Inferior parietal cortex (tissue), 1 donor: ENCODE data around the gene IPO9.
A peak's percentile ranks its signal among the peaks of the same experiment; 100 is the strongest.

Experiments
- DNase-seq: peaks from one replicate; pipeline ENCODE4 v3.0.0-alpha.2; 2016; ENCODE audit errors: extremely low spot score

The IPO9 gene

DNA sequence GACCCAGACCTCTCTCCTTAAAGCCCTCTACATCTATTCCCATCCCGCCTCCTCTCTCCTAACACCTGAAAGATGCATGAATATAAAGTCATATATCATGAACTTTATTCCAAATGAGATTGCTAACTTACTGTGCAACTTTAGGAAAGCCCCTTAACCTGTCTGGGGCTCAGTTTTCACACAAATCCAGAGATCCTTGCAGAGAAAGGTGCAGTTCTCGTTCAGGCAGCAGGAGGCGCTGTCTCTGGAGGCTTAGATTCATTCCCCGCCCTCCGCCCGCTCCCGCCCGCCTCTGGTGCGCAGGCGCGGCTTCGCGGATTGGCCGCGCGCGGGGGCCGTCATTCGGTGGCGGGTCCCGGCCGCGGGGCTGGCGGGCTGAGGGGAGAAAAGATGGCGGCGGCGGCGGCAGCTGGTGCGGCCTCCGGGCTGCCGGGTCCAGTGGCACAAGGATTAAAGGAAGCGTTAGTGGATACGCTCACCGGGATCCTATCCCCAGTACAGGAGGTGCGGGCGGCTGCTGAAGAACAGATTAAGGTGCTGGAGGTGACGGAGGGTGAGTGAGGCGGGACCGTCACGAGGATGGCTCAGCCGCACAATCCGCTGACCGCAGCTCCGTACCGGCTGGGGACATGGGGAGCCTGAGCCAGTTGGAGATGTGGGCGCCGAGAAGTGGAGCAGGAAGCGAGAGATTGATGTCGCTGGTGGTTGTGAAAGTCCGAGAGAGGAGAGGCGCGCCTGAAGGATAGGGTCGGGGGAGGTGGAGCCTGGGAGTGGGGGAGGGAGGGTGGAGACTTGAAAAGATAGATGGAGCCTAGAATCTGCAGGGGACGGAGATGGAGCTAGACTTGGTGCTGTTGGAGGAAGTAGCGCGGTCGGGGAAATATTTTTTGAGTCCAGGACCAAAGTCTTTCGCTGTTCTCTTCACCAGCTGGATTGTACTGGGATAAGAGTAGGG lies at the start of gene IPO9:
Gene IPO9 (plus strand): TSS at position 338 of the 955 bp plus-strand sequence. CDS start 53 bp downstream, at position 391.
- peak; percentile 95 for DNase-seq

GRCh38 chr1:201779351-201779880 lies 49.5 kb upstream of the IPO9 start:
- peak; percentile 22 for DNase-seq

- DNase-seq = no peak
These were observed 48.0 kb upstream of the IPO9 start for GRCh38 chr1:201780952-201781351.

- no peak for DNase-seq
These were observed 47.5 kb upstream of the IPO9 start for GRCh38 chr1:201781437-201781836.

DNA sequence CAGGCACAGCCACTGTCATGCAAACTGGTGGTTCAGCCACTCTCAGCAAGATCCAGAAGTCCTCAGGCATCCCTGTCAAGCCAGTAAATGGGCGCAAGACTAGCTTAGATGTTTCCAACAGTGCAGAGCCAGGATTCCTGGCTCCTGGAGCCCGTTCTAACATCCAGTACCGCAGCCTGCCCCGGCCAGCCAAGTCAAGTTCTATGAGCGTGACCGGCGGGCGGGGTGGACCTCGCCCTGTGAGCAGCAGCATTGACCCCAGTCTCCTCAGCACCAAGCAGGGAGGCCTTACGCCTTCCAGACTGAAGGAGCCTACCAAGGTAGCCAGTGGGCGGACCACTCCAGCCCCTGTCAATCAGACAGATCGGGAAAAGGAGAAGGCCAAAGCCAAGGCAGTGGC lies 46.6 kb upstream of the IPO9 start:
- DNase-seq = no peak

- DNase-seq = no peak
These were observed 45.9 kb upstream of the IPO9 start for GRCh38 chr1:201783058-201783457.

- DNase-seq = no peak
These were observed 45.4 kb upstream of the IPO9 start for GRCh38 chr1:201783572-201783971.

DNA sequence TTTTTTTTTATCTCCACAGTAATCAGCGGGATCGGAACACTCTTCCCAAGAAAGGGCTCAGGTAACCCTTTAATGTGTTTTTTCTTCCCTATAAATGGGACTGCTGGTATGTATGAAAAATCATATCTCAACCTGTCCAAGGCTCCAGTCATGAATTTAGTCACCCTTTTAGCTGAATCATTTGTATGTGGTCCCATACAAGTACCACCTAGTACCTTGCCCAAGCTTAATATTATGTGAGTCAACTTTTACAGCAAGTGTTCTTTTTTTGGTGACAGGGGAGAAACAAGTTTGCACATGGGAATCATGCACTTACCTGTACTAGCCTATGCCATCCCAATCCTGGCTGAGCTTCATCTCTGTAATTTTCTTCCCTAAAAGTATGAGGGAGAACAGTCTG lies 43.7 kb upstream of the IPO9 start:
- no peak for DNase-seq

DNA sequence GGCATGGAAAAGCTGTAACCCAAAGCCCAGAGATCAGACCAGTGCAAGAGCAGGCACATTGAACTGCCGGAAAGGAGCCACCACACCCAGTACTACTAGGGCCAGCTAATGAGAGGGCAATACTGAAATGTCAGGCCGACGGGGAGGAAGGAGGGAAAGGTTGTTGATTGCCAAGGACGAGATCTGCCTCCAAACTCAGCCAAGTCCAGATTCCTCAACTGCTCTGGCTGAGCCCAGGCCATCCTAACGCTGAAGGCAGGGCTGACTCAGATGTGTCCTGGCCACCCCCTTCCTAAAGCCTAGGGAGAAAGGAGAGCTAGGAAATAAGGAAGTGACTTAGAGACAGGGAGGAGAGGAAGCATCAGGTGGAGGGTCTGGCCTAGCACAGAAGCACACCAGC lies 42.1 kb upstream of the IPO9 start:
- DNase-seq = no peak

DNA sequence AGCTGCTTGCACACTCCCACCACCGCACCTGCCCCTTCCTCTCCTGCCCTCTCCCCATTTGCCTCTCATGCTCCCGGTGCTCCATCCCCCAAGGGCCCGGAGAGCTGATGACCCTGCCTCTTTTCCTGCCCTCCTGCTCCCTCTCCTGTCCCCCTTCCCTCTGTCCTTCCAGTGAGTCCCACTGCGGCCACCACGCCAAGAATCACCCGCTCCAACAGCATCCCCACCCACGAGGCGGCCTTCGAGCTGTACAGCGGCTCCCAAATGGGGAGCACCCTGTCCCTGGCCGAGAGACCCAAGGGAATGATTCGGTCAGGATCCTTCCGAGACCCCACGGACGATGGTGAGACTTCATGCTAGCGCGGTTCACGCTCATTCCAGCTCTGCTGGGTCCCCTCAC lies 40.7 kb upstream of the IPO9 start:
- no peak for DNase-seq

DNA sequence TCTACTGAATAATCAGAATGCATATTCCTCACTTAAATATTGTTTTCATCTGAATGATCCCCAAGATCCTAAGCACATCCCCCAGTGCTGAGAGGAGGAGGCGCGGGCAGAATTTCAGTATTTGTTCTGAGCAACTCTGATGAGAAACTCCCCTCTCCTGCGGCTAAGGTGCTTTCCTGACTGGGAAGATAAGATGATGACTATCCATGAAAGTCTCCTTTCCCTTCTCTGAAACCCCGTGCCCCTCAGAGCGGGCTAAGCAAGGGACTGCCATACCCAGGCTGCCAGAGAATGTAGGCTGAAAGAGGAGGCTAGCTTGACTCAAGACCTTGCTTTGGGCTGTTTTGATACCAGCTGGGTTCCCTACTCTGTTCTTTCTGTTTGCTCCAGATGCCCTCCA lies 39.7 kb upstream of the IPO9 start:
- DNase-seq = no peak

DNA sequence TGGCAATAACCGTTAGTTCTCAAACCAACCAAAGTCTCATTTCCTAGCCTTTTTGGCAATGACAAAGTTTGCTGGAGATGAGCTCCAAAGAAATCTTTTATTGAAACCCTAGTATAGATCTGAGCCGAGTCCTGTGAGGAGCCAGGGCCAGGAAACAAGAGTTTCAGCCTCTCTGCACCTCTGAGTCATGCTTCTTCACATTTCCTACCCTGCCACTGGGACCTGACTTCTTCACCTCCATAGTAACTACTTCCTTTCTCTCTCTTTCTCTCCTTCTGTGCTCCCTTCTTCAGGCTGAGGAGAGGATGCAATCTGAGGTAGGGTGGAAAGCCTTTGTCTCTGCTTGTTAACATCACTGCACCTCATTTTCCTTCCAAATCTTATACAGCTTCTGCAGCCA lies 38.7 kb upstream of the IPO9 start:
- DNase-seq = no peak

DNA sequence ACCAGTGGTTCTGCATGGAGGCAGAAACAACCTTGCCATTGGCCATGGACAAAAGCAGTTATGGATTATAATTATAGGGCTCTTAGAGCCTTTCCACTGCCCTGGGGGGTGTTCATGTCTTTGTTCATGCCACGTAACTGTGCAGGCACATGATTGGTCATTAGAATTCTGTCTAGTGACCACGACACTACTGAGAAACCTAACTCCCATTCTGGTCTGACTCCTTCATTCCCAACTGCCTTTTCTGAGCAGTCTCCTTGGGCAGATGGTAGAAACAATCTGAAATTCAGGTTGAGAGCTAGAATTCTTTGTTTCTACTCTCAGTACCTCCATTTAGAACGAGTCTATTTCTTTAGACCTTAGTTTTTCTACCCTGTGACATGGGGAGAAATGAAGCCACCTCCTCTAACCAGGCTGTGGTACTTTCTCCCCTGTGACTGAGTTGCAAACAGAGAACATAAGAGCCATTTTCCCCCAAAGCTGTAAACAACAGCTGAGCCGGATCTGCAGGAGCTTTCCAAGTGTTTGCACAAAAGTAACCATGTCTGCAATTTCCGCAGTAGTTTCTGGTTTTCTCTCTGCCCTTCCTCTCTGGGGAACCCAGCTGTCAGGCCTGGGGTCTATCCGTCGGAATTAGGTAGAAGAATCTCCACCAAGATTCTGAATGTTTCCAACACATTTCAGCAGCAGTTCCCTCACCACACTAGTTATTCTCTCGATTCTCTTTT lies 37.7 kb upstream of the IPO9 start:
- peak; percentile 66 for DNase-seq

DNA sequence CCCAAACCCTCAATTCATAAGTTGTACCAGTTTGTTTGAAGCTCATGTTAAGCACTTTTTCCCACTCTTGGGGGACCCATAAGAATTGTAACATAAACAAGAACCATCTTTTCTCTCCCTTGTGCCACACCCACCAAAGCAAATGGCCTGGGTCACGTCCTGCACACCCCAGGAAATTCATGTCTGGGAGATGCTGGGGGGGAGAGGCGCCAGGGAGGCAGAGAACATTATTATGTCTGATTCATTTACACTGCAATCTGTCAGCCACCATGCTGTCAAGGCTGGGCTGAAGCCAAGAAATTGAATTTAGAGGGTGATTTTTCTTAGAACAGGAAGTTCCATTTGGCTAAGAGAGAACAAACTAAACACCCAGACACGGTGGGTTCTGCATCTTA lies 37.2 kb upstream of the IPO9 start:
- peak; percentile 51 for DNase-seq

- DNase-seq = peak; percentile 97
These were observed 36.2 kb upstream of the IPO9 start for GRCh38 chr1:201792534-201793305.

DNA sequence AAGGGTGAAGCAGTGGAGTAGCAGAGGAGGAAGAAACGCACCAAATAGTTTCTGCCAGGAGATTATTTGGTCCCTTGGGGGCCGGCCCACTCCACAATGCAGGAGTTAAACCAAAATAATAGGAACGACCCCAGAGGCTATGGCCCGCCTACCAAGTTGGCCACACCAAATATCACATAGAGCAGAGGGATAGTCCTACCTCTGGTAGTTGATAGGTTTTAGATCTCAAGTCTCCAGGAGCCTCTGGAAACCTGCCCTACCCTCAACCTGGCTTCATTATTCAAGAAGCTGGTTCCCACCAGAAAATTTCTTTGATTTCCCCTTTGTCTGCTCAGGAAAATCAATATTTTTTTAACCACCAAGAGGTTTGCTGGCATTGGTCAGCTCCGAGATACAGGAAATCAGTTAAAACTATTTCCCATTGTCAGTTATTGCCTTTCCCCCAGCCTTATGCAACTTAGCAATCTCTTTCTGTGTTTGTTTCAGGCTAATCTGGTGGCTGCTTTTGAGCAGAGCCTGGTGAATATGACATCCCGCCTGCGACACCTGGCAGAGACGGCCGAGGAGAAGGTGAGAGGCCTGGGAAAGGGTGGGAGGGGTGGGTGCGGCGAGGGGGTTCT lies 35.5 kb upstream of the IPO9 start:
- no peak for DNase-seq

DNA sequence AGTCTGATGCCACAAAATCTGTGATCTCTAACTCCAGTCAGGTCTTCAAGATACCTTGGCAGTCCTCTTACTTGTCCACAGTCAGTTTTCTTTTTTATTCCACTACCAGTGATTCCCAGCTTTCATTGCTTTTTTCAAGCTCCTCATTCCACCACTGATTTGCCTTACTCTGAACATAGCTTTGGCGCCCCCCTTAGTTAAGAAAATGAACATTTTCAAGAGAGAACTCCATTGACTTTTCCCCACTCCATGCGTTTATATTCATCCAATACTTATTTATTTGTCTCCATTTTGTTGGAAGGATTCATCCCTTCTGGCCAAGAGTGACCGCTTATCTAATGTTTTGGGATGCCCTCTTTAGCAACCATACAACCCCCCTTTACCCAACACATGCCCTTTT lies 33.9 kb upstream of the IPO9 start:
- peak; percentile 51 for DNase-seq

- no peak for DNase-seq
These were observed 28.7 kb upstream of the IPO9 start for GRCh38 chr1:201800246-201800645.

GRCh38 chr1:201806801-201807200 lies 22.2 kb upstream of the IPO9 start:
- no peak for DNase-seq

- DNase-seq = no peak
These were observed 20.9 kb upstream of the IPO9 start for GRCh38 chr1:201807958-201808632.

DNA sequence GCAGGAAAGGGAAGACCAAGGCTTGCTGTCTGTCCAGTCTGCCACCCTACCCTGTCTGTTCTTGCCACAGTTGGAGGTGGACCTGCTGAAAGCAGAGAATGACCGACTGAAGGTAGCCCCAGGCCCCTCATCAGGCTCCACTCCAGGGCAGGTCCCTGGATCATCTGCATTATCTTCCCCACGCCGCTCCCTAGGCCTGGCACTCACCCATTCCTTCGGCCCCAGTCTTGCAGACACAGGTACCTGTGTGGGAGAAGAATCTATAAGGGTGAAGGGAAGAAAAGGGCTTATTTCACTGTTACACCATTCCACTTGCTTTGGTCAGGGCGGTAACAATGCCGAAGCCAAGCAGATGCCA lies 20.3 kb upstream of the IPO9 start:
- DNase-seq = no peak
